Mononuclear cell (primary cell): ENCODE results near the gene SREK1. TPM values are rescaled to one million over a fixed set of nuclear protein-coding genes. Genes with fewer than 3 reads are reported as not detected.
"Not testable (repeated sequence)": the region's sequence is repeated elsewhere in the genome, so short reads cannot be mapped to it uniquely, and the experiment has no call there.

Experiments used
- H3K27me3 ChIP-seq: 2 replicates; pipeline ENCODE4 v1.6.0; 2011; ENCODE audit warnings: low read length, control low read depth; ENCODE audit not compliant: insufficient read depth
- H3K4me1 ChIP-seq: 2 replicates; pipeline ENCODE4 v1.5.1; 2011; ENCODE audit warnings: mild to moderate bottlenecking, low read length, control low read depth; ENCODE audit not compliant: insufficient read depth
- H3K4me3 ChIP-seq: 2 replicates; pipeline ENCODE4 v1.5.1; 2011; ENCODE audit warnings: mild to moderate bottlenecking, low read length, moderate library complexity
- H3K9me3 ChIP-seq: 2 replicates; pipeline ENCODE4 v1.5.1; 2011; ENCODE audit warnings: low read depth, mild to moderate bottlenecking, control low read depth, low read length
- total RNA-seq: library from RNA; depleted of rRNA; stranded (reverse); fragments of >200 nt; gene quantifications from one replicate; pipeline ENCODE4 v1.2.3, GENCODE V29; 2012

Gene SREK1
- total RNA-seq, 1 donor, result 325 TPM

DNA sequence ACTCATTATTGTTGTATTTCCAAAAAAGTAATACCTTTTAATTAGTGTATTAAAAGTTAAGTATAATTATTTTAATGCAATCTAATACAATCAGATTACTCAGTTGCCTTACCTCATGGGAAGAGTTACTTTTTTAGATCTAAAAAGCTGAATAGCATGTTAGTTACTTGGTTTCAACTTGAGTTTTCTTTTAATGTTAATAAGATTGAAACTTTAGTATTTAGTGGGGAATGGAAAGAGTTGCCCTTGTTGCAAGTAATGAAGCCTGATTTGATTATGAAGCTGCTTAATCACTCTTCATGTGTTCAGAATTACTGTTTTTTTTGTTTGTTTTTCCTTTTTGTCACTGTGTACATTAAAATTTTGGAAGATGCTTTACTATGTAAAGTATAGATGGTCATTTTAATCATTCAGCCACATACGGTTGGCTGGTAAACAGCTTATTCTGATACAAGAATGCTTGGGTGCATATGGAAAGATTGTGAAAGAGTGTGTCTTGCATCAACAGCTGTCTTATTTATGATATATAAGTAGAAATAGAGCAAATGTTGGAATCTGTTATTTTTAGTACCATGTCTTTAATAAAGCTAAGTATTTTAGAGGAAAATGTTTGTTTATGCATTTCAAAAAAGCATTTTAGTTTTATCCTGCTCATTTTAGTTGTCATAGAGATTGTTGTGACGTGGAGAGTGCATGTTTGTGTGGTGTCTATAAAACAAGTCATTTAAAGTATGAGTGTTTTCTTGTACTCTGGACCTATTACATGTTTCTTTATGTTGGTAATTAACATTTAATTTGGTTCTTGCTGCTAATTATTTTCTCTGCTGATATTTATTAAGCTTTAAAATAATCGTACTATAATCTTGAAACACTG, 36.4 kb downstream of the SREK1 start:
- H3K9me3 ChIP-seq, result no peaks in the 10 kb centered on the region
- no peak overlapping the region for H3K4me3 ChIP-seq
- no peaks in the 10 kb centered on the region for H3K4me1 ChIP-seq
- no peaks in the 10 kb centered on the region for H3K27me3 ChIP-seq

DNA sequence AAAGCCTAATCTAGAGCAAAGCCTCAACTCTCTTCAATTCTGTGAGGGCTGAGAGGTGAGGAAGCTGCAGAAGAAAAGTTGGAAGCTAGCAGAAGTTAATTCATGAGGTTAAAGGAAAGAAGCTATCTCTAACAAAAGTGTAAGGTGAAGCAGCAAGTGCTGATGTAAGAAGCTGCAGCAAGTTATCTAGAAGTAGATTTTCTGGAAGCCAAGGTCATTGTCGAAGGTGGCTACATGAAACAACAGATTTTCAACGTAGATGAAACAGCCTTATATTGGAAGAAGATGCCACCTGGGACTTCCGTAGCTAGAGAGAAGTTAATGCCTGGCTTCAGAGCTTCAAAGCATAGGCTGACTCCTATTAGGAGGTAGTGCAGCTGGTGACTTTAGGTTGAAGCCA, 42.0 kb downstream of the SREK1 start:
- Histone ChIP-seq H3K4me1 (no peaks in the 10 kb centered on the region), H3K27me3 (no peaks in the 10 kb centered on the region), H3K4me3 (no peak overlapping the region), H3K9me3 (no peaks in the 10 kb centered on the region)

GRCh38 chr5:66193419-66193818, 49.3 kb downstream of the SREK1 start:
- Histone ChIP-seq H3K9me3 (no peaks in the 10 kb centered on the region), H3K27me3 (no peaks in the 10 kb centered on the region), H3K4me1 (no peaks in the 10 kb centered on the region), H3K4me3 (no peak overlapping the region)

DNA sequence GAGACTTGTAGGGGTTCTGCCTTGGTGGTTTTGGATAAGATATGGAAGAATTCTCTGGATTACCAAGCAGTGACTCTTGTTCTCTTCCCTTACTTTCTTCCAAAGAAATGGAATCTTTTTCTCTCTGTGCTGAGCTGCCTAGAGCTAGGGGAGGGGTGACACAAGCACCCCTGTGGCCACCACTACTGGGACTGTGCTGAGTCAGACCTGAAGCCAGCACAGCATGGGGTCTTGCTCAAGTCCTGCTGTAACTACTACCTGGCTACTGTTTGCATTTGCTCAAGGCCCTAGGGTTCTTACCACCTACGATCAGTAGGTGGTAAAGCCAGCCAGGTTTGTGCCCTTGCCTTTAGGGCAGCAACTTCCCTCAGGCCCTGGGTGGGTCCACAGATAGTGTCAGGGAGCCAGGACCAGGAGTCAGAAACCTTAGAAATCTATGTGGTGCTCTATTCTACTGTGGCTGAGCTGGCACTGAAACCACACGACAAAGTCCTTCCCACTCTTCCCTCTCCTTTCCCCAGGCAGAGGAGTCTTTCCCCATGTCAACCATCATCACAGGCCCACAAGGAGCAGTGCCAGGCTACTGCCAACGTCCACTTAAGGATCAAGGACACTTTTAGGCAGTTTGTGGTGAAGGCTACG, 53.8 kb downstream of the SREK1 start:
- Histone ChIP-seq H3K4me3 (no peak overlapping the region), H3K4me1 (no peaks in the 10 kb centered on the region), H3K9me3 (no peaks in the 10 kb centered on the region), H3K27me3 (no peaks in the 10 kb centered on the region)

DNA sequence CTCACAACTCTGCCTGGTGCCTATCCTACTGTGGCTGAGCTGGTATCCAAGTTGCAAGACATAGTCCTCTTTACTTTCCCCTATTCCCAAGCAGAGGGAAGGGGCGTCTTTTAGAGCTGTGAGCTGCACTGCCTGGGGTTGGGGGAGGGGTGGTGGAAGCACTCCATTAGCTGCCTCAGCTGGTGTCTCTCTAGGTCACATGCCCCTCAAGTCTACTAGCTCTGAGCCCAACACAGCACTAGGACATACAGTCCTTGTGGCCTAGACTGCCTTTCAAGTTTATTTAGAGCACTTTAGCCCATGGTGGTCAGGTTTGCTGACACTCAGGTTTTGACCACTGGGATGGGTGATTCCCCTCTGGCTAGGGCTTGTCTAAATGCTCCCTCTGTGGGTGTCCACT, 54.7 kb downstream of the SREK1 start:
- no peaks in the 10 kb centered on the region for H3K27me3 ChIP-seq
- H3K4me1 ChIP-seq, result no peaks in the 10 kb centered on the region
- H3K9me3 ChIP-seq, result no peaks in the 10 kb centered on the region
- H3K4me3 ChIP-seq, result no peak overlapping the region

DNA sequence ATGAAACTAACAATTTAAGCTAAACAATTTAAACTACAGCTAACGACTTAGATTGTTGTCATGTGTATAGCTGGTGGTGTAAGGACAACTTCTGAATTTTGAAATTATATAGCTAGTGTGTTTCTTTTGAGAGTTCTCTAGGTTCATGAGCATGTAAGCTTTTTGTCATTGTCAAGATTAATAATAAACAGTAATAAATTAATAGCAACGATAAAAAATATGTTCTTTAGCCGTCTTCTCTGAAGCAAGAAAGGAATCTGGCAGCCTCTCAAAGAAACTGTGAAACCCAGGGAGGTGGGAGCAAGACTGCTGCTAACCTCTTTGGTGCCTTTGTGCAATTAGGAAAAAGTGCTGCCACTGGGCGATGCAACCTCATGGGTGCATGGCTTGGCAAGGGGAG, 59.4 kb downstream of the SREK1 start:
- no peaks in the 10 kb centered on the region for H3K27me3 ChIP-seq
- no peaks in the 10 kb centered on the region for H3K9me3 ChIP-seq
- H3K4me3 ChIP-seq, result no peak overlapping the region
- no peaks in the 10 kb centered on the region for H3K4me1 ChIP-seq

DNA sequence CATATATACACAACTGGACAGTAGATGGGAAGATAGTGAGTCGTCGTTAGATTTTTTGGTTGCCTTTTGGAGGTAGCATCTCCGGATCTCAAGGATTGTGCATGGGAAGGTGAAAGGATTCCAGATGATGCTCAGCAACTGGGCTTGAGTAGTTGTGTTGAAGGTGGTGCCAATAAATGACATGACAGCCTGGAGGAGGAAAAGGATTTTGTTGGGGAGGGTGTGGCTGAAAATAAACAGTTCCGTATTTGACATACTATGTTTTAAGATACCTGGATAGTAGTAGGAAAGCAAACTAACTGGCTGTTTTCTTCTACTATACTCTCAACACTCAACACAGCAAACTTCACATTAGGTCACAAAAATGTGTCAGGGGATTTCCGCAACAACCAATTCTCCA, 62.4 kb downstream of the SREK1 start:
- no peaks in the 10 kb centered on the region for H3K4me1 ChIP-seq
- H3K27me3 ChIP-seq, result no peaks in the 10 kb centered on the region
- no peak overlapping the region for H3K4me3 ChIP-seq
- no peaks in the 10 kb centered on the region for H3K9me3 ChIP-seq

DNA sequence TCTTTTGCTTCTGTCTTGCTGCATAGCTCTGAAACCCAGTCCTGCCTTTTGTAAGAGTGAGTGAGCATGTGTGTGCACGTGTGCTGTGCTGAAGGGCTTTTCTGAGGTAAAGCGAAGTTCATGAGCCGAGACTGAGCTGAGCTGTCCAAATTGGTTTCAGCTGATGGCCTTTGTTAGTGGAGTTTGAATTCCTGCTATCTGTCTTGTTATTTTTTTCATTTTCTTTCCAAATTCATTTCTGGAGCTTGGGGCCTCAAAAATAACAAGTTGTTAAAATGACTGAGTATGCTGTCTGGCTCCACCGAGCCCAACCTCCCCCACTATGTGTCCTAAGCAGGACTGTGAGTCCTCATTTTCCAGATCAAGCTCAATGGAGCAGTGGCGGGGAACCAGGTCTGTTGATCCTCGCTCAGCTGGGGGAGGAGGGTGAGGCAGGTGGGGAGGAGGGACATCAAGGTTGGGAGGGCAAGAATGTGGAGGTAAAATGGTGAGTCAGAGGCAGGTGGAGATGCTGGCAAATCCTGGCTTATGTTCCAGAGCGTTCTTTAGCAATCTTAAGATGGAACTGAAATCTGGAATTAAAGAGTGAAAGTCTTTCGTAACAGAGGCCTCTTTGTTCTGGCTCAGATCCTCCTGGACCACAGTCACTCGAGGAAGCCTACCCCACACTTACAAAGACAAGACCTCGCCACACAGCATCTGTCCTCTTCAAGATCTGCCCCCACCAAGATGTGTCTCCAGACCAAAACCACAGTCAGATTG, 63.9 kb downstream of the SREK1 start:
- no peaks in the 10 kb centered on the region for H3K27me3 ChIP-seq
- H3K4me3 ChIP-seq, result no peak overlapping the region
- no peaks in the 10 kb centered on the region for H3K9me3 ChIP-seq
- no peaks in the 10 kb centered on the region for H3K4me1 ChIP-seq

- Histone ChIP-seq H3K4me3 (no peak overlapping the region), H3K9me3 (no peaks in the 10 kb centered on the region), H3K4me1 (no peaks in the 10 kb centered on the region), H3K27me3 (no peaks in the 10 kb centered on the region)
These were observed 65.2 kb downstream of the SREK1 start for GRCh38 chr5:66209350-66209749.

GRCh38 chr5:66209794-66210193, 65.7 kb downstream of the SREK1 start:
- Histone ChIP-seq H3K4me3 (no peak overlapping the region), H3K4me1 (no peaks in the 10 kb centered on the region), H3K9me3 (no peaks in the 10 kb centered on the region), H3K27me3 (no peaks in the 10 kb centered on the region)

GRCh38 chr5:66213533-66213932, 69.4 kb downstream of the SREK1 start:
- no peaks in the 10 kb centered on the region for H3K9me3 ChIP-seq
- H3K4me1 ChIP-seq, result no peaks in the 10 kb centered on the region
- no peak overlapping the region for H3K4me3 ChIP-seq
- no peaks in the 10 kb centered on the region for H3K27me3 ChIP-seq

GRCh38 chr5:66222455-66222854, 78.4 kb downstream of the SREK1 start:
- H3K4me3 ChIP-seq, result no peak overlapping the region
- no peaks in the 10 kb centered on the region for H3K4me1 ChIP-seq
- no peaks in the 10 kb centered on the region for H3K27me3 ChIP-seq
- H3K9me3 ChIP-seq, result no peaks in the 10 kb centered on the region

DNA sequence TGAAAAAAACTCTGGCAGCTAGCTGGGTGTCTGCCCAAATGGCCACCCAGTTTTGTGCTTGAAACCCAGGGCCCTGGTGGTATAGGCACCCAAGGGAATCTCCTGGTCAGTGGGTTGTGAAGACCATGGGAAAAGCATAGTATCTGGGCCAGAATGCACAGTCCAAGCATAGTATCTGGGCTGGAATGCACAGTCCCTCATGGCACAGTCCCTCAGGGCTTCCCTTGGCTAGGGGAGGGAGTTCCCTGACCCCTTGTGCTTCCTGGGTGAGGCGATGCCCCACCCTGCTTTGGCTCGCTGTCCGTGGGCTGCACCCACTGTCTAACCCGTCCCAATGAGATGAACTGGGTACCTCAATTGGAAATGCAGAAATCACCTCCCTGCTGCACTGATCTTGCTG, 78.8 kb downstream of the SREK1 start:
- not testable (repeated sequence) for H3K9me3 ChIP-seq, H3K4me3 ChIP-seq, H3K27me3 ChIP-seq, H3K4me1 ChIP-seq

- Histone ChIP-seq H3K4me3 (no peak overlapping the region), H3K9me3 (no peaks in the 10 kb centered on the region), H3K4me1 (no peaks in the 10 kb centered on the region), H3K27me3 (no peaks in the 10 kb centered on the region)
These were observed 79.5 kb downstream of the SREK1 start for GRCh38 chr5:66223637-66224036.

DNA sequence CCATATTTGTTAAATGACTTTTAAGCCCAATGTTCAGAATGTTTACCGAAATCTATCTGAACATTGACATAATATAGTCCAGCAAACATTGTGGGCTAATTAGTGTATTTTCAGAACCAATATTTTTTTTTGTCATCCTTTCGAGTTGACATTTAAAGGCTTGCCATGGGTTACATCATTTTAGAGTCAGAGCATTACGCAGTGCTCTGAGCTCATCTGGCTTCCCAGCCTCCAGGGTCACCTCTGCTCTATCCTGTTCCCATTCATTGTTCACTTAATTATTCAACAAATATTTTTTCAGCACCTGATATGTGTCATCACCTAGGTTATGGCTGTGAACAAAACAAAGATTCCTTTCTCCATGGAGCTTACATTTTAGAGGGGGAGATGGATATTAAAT, 80.2 kb downstream of the SREK1 start:
- Histone ChIP-seq H3K9me3 (no peaks in the 10 kb centered on the region), H3K27me3 (no peaks in the 10 kb centered on the region), H3K4me1 (no peaks in the 10 kb centered on the region), H3K4me3 (no peak overlapping the region)
